A549 (cell line): Measurements from ENCODE around the gene PPP2R5E.

Source experiments
- CBX8 ChIP-seq: fragments of 200-600 bp; sonication (generic); IDR thresholded peaks from 2 replicates; pipeline ENCODE4 v1.6.1; 2016
- CEBPB ChIP-seq, 2 experiments: fragments of >200 bp in 1 of 2; sonication (Bioruptor Twin) in 1 of 2; formaldehyde crosslinking in 1 of 2; IDR thresholded peaks; 2 replicates each; pipeline ENCODE4 v1.6.1; 2012 to 2016
- CHD2 ChIP-seq: fragments of 150-350 bp; IDR thresholded peaks from 2 replicates; pipeline ENCODE4 v1.6.1; 2014; ENCODE audit warnings: low read length; ENCODE audit not compliant: partially characterized antibody
- HDAC2 ChIP-seq: fragments of 200-600 bp; sonication (generic); IDR thresholded peaks from 2 replicates; pipeline ENCODE4 v1.6.1; 2016
- MAFK ChIP-seq: fragments of 450-650 bp; IDR thresholded peaks from 2 replicates; pipeline ENCODE4 v1.6.1; 2014; ENCODE audit not compliant: partially characterized antibody
- MYC ChIP-seq: IDR thresholded peaks from 2 replicates; pipeline ENCODE4 v1.6.1; 2012; ENCODE audit warnings: mild to moderate bottlenecking, inconsistent platforms, low read length, improper control_type of control experiment, borderline replicate concordance
- NPAS2 ChIP-seq: fragments of 250-450 bp; sonication (Bioruptor Pico); IDR thresholded peaks from 2 replicates; pipeline ENCODE4 v1.8.0; 2022; ENCODE audit warnings: mild to moderate bottlenecking, moderate library complexity, borderline replicate concordance
- SMC3 ChIP-seq: fragments of >200 bp; sonication (Bioruptor Twin); formaldehyde crosslinking; IDR thresholded peaks from 3 replicates; pipeline ENCODE4 v1.6.1; 2018; ENCODE audit warnings: inconsistent platforms
- ZNF302 ChIP-seq: fragments of 250-450 bp; sonication (Bioruptor Pico); IDR thresholded peaks from 2 replicates; pipeline ENCODE4 v1.9.0; 2021; ENCODE audit warnings: inconsistent platforms, mild to moderate bottlenecking, moderate library complexity
- TF ChIP-seq, protein P1 (sequence below): fragments of >200 bp; sonication (Bioruptor Twin); formaldehyde crosslinking; IDR thresholded peaks from 3 replicates; pipeline ENCODE4 v1.5.1; 2016
- TF ChIP-seq, protein P2 (sequence below): fragments of 250-450 bp; sonication (Bioruptor Pico); IDR thresholded peaks from 2 replicates; pipeline ENCODE4 v1.5.0; 2021; ENCODE audit warnings: mild to moderate bottlenecking, moderate library complexity, borderline replicate concordance
- TF ChIP-seq, protein P3 (sequence below): fragments of 450-650 bp; IDR thresholded peaks from 2 replicates; pipeline ENCODE4 v1.6.1; 2014; ENCODE audit warnings: antibody characterized with exemption
- TF ChIP-seq, protein P4 (sequence below): IDR thresholded peaks from 2 replicates; pipeline ENCODE4 v1.6.1; 2012

DNA sequence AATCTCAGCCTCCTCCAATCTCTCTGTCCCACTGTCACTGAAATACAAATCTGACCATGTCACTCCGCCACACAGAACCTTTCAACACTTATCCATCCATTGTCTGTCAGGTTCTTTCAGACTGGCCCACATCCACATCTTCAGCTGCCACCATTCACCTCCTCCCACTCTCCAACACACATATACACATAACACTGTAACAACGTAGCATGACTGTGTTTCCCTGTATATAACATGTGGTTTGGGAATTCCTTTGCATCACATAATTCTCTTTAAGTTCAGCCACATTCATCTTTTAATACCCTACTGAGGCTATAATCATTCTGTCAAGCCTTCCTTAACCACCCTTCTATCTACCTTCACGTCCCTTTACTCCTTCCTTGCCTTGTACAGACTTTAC lies 99.2 kb downstream of the PPP2R5E start:
- TF ChIP-seq, protein P1, sequence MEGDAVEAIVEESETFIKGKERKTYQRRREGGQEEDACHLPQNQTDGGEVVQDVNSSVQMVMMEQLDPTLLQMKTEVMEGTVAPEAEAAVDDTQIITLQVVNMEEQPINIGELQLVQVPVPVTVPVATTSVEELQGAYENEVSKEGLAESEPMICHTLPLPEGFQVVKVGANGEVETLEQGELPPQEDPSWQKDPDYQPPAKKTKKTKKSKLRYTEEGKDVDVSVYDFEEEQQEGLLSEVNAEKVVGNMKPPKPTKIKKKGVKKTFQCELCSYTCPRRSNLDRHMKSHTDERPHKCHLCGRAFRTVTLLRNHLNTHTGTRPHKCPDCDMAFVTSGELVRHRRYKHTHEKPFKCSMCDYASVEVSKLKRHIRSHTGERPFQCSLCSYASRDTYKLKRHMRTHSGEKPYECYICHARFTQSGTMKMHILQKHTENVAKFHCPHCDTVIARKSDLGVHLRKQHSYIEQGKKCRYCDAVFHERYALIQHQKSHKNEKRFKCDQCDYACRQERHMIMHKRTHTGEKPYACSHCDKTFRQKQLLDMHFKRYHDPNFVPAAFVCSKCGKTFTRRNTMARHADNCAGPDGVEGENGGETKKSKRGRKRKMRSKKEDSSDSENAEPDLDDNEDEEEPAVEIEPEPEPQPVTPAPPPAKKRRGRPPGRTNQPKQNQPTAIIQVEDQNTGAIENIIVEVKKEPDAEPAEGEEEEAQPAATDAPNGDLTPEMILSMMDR, result no peak
- TF ChIP-seq CBX8, result no peak
- no peak for TF ChIP-seq NPAS2 (CRISPR knock-in tag)
- TF ChIP-seq MYC, result no peak
- TF ChIP-seq MAFK, result no peak
- TF ChIP-seq ZNF302 (CRISPR knock-in tag), result no peak
- TF ChIP-seq, protein P2, sequence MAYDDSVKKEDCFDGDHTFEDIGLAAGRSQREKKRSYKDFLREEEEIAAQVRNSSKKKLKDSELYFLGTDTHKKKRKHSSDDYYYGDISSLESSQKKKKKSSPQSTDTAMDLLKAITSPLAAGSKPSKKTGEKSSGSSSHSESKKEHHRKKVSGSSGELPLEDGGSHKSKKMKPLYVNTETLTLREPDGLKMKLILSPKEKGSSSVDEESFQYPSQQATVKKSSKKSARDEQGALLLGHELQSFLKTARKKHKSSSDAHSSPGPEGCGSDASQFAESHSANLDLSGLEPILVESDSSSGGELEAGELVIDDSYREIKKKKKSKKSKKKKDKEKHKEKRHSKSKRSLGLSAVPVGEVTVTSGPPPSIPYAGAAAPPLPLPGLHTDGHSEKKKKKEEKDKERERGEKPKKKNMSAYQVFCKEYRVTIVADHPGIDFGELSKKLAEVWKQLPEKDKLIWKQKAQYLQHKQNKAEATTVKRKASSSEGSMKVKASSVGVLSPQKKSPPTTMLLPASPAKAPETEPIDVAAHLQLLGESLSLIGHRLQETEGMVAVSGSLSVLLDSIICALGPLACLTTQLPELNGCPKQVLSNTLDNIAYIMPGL (CRISPR knock-in tag), result no peak
- TF ChIP-seq CHD2, result no peak
- no peak for TF ChIP-seq SMC3
- TF ChIP-seq, protein P3, sequence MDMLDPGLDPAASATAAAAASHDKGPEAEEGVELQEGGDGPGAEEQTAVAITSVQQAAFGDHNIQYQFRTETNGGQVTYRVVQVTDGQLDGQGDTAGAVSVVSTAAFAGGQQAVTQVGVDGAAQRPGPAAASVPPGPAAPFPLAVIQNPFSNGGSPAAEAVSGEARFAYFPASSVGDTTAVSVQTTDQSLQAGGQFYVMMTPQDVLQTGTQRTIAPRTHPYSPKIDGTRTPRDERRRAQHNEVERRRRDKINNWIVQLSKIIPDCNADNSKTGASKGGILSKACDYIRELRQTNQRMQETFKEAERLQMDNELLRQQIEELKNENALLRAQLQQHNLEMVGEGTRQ, result no peak
- TF ChIP-seq, protein P4, sequence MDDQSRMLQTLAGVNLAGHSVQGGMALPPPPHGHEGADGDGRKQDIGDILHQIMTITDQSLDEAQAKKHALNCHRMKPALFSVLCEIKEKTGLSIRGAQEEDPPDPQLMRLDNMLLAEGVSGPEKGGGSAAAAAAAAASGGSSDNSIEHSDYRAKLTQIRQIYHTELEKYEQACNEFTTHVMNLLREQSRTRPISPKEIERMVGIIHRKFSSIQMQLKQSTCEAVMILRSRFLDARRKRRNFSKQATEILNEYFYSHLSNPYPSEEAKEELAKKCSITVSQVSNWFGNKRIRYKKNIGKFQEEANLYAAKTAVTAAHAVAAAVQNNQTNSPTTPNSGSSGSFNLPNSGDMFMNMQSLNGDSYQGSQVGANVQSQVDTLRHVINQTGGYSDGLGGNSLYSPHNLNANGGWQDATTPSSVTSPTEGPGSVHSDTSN, result no peak
- TF ChIP-seq HDAC2, result no peak
- no peak for TF ChIP-seq CEBPB (IDR thresholded peaks at IDR 0.05)
